ENCODE measurements around the gene PTK6. TPM values are rescaled to one million over a fixed set of nuclear protein-coding genes. Genes with fewer than 3 reads are reported as not detected.

Gene PTK6
- polyA plus RNA-seq, 2 of the 4 experiments (the other 2 are of a cell fraction) = 1.2 to 2.0 TPM

DNA sequence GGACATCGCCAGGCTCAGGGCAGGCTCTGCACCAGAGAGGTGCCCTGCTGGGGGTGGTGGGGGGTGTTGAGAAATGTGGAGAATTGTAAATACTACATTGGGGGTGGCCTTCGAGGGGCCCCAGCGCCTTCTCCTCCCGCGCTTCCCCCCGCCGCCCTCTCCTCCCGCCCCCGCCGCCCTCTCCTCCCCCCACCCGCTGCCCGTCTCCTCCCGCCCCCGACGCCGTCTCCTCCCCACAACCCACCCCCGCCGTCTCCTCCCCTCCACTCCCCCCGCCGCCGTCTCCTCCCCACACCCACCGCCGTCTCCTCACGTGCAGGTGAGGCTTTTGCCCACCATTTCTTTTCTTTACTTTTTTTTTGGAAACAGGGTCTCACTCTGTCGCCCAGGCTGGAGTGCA is 11.8 kb upstream of the PTK6 start (continued):
- TF ChIP-seq, protein P1, sequence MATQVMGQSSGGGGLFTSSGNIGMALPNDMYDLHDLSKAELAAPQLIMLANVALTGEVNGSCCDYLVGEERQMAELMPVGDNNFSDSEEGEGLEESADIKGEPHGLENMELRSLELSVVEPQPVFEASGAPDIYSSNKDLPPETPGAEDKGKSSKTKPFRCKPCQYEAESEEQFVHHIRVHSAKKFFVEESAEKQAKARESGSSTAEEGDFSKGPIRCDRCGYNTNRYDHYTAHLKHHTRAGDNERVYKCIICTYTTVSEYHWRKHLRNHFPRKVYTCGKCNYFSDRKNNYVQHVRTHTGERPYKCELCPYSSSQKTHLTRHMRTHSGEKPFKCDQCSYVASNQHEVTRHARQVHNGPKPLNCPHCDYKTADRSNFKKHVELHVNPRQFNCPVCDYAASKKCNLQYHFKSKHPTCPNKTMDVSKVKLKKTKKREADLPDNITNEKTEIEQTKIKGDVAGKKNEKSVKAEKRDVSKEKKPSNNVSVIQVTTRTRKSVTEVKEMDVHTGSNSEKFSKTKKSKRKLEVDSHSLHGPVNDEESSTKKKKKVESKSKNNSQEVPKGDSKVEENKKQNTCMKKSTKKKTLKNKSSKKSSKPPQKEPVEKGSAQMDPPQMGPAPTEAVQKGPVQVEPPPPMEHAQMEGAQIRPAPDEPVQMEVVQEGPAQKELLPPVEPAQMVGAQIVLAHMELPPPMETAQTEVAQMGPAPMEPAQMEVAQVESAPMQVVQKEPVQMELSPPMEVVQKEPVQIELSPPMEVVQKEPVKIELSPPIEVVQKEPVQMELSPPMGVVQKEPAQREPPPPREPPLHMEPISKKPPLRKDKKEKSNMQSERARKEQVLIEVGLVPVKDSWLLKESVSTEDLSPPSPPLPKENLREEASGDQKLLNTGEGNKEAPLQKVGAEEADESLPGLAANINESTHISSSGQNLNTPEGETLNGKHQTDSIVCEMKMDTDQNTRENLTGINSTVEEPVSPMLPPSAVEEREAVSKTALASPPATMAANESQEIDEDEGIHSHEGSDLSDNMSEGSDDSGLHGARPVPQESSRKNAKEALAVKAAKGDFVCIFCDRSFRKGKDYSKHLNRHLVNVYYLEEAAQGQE (IDR thresholded peaks at IDR 0.05) = no peak
- no peak for TF ChIP-seq KDM5A (IDR thresholded peaks at IDR 0.05)
- TF ChIP-seq FOXS1 (CRISPR knock-in tag; IDR thresholded peaks at IDR 0.05) = no peak
- TF ChIP-seq TFCP2L1 (CRISPR knock-in tag; IDR thresholded peaks at IDR 0.05) = no peak
- no peak for TF ChIP-seq GATA3 (IDR thresholded peaks at IDR 0.05; ENCODE audit: borderline replicate concordance)
- no peak for TF ChIP-seq RAD21 (conservative IDR thresholded peaks at IDR 0.05 in 1 of 2, IDR thresholded peaks at IDR 0.05 in 1 of 2)
- TF ChIP-seq RCOR1 (IDR thresholded peaks at IDR 0.05; ENCODE audit: low read depth, low read length) = no peak
- TF ChIP-seq NPAS2 (CRISPR knock-in tag; IDR thresholded peaks at IDR 0.05; ENCODE audit: borderline replicate concordance) = no peak
- TF ChIP-seq RNF2 (IDR thresholded peaks at IDR 0.05; ENCODE audit: borderline replicate concordance, low read depth) = no peak

DNA sequence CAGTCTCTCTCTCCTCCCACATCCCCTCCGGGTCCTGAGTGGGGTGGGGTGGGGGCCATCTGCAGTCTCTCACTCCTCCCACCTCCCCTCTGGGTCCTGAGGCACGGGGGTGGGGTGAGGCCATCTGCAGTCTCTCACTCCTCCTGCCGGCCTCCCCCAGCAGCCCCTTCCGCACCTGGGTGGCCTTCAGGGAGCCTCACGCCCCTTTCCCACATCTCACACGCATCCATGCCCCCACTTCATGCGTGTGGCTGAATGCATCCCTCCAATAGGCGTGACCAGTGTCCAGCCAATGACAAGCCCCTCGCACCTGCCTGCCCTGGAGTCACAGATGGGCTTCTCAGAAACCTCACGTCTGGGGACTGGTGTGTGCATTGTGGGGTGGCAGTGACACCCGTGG is 11.4 kb upstream of the PTK6 start:
- ChIA-PET POLR2A (no interaction called here), CTCF (interaction anchor here (3.3 kb wide), 1 partner anchor 10 kb away, joined by 22 read pairs; the partner anchor contains the start of gene PTK6)
- 67% methylated on average over 10 of the region's 11 CpGs for WGBS (ENCODE audit: missing lambda C conversion rate)
- ATAC-seq = no peak
- H3K27ac ChIP-seq = no peak overlapping the region
- TF ChIP-seq EHMT2 (IDR thresholded peaks at IDR 0.05; ENCODE audit: low read depth) (no peak), CHD4 (IDR thresholded peaks at IDR 0.05; ENCODE audit: borderline replicate concordance) (no peak), BHLHE40 (IDR thresholded peaks at IDR 0.05; ENCODE audit: low read depth, low read length) (no peak), EHF (CRISPR knock-in tag; IDR thresholded peaks at IDR 0.05) (no peak), RFX5 (IDR thresholded peaks at IDR 0.05) (no peak), FOSB (CRISPR knock-in tag; IDR thresholded peaks at IDR 0.05) (no peak), ESRRA (IDR thresholded peaks at IDR 0.05; ENCODE audit: borderline replicate concordance, low read length) (no peak), PHF8 (IDR thresholded peaks at IDR 0.05; ENCODE audit: borderline replicate concordance, low read depth) (no peak), ZC3H11A (IDR thresholded peaks at IDR 0.05) (no peak)
- TF ChIP-seq, protein P2, sequence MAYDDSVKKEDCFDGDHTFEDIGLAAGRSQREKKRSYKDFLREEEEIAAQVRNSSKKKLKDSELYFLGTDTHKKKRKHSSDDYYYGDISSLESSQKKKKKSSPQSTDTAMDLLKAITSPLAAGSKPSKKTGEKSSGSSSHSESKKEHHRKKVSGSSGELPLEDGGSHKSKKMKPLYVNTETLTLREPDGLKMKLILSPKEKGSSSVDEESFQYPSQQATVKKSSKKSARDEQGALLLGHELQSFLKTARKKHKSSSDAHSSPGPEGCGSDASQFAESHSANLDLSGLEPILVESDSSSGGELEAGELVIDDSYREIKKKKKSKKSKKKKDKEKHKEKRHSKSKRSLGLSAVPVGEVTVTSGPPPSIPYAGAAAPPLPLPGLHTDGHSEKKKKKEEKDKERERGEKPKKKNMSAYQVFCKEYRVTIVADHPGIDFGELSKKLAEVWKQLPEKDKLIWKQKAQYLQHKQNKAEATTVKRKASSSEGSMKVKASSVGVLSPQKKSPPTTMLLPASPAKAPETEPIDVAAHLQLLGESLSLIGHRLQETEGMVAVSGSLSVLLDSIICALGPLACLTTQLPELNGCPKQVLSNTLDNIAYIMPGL (CRISPR knock-in tag; IDR thresholded peaks at IDR 0.05; ENCODE audit: borderline replicate concordance) = no peak
- TF ChIP-seq, protein P3, sequence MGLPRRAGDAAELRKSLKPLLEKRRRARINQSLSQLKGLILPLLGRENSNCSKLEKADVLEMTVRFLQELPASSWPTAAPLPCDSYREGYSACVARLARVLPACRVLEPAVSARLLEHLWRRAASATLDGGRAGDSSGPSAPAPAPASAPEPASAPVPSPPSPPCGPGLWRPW (IDR thresholded peaks at IDR 0.05) = no peak
- no peak for DNase-seq (ENCODE audit: low read depth in 1 of 2, low spot score in 1 of 2)
- no peak overlapping the region for H3K4me3 ChIP-seq
- H3K4me1 ChIP-seq = peaks cover 11% of the 10 kb centered on the region
- no peak for FAIRE-seq
- H3K4me2 ChIP-seq = no peak overlapping the region
- H3K9me3 ChIP-seq = no peaks in the 10 kb centered on the region

Measured in A549 (cell line).